GM18870 (cell line): ENCODE results near the gene FAT3.

ENCODE experiments used
- ATAC-seq: cut with Tn5 transposase; IDR thresholded peaks from one replicate; pipeline ENCODE4 v1.9.1; 2021; ENCODE audit warnings: moderate library complexity; ENCODE audit not compliant: unreplicated experiment

Gene FAT3

DNA sequence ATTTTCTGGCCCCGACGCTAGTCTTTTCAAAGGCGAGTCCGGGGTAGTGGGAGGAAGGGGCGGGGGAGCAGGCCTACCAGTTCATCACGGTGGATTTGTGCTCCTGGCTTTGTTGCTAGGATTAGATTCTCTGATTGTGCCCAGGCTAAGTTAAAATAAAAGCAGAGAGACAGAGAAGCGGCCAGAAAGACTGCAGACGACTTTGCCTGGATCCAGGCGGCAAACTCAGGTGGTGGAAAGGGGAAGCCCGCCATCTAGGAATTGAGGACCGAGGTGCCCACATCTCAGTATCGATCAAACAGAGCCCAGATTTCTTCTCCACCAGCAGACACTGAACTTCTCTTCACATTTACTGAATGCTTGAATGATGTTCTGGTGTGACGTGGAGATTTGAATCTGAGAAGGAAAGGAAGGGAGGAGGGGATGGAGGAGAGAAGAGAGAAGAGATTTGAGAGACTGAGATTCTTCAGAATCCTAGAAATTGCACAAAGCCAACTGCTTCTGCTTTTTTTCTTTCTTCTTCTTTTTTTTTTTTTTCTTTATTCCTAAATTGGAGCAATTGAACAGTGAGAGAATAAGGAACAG is 2.7 kb downstream of the FAT3 start:
- ATAC-seq: no peak

DNA sequence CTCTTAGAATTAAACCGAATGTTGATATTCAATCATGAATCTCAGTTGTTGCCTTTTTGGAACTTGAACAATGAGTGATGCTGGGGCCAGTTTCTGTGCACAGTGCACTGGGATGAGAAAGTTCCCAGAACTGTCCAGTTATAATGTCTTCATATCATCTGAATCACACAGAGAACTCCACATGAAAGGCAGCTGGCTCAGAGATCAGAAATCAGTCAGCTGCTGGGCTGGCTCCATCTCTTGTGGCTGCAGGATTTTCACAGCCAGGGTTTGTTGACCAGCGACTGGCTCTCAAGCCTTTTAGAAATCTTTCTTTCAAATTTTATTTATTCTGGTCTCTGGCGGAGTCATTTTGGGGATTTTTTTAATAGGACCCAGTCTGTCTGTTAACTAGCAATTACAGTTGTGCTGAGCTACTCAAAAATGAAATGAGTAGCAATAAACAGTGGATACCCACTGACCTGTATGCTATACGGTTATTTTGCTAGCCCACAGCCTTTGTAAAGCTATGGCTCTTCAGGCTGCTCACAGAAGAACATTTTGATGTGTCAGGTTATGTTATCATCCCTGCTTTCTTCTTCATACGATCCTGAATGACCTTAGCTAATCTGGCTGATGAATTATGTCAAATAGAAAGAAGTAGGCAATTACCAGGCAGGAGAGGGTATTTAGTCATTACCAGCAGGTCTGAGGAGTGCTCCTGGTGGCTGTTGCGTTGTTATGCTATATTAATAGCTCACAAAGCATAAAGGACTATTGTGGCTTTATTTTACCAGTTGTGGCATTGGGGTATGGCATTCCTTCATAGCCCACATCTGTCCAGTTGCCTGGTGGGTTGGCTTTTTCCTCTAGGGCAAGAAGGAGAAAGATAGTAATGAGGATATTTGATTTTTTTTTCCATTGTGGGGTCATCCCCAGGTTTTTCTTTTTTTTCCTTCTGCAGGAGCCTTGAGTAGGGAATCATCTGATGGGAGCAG is 3.6 kb downstream of the FAT3 start:
- no peak for ATAC-seq

DNA sequence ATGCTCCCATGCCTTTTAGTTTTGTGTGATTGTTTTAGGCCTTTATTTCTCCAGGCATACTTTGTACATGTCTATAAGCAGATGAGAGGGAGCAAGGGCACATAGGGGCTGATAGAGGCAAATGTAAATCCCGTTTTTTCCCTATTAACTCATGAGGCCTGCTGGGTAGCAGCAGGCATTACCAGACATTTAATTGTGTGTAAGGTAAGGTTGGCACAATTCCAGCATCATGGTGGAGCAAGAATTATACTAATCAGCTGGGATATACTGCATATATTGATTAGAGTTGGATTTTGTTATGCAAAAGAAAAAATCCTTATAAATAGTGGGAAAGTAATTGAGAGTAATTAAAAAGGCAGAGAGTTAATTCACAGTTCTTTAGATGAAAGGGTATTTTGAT is 12.2 kb downstream of the FAT3 start:
- ATAC-seq: no peak

DNA sequence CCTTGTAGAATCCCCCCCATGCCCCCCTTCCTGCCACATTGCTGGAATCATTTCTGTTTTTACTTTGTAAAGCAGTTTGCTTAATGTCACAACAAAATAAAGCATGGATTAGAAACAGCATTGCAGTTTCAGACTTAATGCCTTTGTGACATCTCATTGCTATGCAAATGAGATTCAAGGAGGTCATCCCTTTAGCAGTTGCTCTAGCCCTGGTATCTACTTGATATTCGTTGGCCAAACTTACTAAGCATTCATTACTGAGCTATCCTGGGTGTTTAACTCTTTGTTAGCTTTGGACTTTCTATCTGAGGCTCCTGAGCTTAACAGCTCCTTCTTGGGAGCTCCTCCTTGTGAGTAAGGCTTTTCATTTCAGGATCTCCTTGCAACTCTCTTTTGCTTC is 16.3 kb downstream of the FAT3 start:
- ATAC-seq: no peak

DNA sequence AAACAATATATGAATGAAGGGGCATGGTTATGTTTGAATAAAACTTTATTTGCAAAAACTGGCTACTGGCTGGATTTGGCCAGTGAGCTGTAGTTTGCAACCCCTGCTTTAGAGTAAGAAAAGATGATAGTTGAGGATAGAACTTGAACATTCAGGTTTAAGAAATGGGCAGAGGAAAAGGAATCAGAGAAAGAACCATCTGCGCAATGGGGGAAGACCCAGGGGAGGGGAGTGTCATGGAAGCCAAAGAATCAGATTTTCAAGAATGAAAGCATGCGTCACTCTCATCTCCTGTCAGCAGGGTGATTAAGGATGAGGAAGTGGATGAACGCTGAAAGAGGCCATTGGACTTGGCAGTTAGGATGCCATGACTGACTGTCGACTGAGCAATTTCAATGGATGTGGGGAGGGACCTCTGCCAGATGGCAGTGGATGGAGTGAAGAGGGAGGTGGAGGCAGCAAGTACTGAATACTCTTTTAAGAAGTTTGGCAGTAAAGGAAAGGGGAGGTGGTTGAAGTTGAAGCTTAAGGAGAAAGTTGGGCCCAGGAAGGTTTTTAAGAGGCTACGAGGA is 21.2 kb downstream of the FAT3 start:
- ATAC-seq: no peak

DNA sequence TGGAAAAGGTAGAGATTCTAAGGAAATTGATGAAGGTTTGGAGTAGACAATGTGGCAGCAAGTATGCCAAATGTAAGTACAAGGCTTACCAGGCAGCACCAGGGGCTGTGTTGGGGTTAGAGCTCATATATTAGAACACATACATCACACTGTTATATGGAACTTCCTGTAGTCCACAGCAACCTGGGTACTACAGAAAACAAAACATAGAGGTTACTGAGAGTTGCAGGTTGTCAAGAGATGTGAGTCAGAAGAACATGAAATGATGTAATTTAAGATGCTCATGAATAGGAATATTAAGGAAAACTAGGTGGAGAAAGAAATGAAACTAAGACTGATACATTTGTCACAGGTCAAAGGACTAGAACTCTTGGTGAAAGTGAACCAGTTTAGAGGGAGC is 22.0 kb downstream of the FAT3 start:
- no peak for ATAC-seq

DNA sequence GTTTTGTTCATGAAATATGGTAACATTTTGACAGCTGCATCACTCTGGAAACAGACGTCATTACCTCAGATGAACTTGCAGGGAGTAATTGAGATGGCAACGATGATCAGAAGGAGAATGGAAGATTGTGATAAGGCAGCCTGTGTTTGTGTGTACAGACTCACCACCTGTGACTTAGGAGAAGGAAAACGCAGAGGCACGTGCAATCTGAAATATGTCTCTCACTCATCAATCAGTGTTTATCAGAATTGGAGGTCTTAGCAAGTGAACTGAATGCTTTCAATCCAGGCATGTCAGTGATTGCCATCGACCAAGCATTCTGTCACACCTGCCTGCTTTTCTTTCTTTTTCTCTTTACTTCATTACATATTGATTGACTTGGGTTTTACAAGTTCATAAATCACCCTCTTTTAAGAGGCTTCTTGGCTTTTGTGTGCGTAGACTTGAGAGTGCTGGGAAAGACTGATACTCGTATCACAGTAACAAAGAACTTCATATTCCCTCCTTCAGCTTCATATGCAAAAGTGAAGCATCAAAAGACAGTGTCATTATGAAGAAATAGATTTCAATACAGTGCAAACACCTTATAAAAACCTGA is 24.6 kb downstream of the FAT3 start:
- ATAC-seq: no peak

DNA sequence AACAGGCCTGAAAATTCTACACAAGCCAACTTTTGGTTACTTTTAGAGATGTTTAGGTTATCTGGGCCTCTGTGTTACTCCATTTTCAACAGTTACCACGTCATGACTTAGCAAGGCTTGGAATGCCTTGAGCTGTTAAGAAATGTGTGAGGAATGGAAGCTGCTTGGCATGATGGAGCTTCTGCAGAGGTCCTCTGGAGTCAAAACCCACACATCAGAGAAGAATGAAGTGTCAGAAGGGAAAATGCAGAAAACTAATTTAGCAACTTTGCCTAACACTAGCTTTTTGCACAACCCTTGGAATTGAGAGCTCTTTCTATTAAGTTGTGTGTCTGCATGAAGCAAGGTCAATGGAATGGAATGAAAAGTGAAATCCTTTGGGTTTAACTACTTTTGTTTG is 27.4 kb downstream of the FAT3 start:
- no peak for ATAC-seq

DNA sequence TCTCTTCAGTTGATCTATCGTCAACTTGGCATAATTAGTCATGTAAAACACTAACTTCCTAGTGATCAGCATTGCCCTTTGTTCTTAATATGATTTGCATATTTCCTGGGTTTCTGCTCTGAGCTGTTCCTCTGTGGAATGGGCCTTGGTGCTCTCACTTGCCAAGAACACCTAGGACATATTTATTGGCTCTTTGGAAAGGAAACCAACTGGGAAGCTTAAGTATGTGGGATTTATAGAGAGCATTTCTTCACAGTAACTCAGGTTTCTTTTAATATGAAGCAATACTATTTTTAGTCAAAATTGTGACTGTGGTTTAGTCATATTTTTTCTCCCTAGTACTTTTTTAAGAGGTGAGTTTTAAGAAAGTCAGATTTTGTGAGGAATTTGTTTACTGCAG is 28.8 kb downstream of the FAT3 start:
- ATAC-seq: no peak

DNA sequence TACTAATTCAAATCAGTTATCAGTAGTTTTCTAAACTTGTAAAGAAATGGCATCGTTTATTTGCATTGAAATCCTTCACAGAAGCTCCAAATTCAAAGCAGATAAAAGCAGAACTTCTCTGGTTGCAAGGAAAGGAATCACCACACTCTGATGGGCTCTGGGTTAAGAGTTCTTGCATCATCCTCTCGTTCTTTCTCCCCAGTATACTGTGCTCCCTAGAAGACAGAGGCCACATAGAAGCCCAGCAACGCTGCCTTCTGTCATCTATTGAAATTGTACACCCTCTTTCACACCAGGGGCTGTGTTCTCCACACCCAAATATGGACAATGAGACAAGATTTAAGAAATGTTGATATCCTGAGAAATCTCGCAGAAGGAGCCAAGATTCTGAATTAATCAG is 29.3 kb downstream of the FAT3 start:
- no peak for ATAC-seq

DNA sequence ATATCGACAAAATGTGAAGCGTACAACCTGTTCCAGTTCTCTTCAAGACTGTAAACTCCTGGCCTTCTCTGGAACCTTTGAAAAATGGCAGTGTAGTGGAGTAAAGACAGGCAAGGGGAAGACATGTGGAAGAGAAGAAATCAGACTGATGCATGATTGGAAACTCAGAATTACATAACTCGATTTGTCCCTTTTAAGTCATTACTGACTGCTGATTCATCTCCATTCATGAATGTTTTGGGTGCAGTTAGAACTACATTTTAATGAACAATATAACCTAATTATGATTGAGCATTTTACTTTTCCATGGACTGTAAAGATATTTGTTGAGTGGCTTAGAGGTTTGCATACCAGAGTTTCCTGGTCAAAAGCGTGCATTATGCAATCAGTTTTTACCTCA is 32.9 kb downstream of the FAT3 start:
- ATAC-seq: no peak

DNA sequence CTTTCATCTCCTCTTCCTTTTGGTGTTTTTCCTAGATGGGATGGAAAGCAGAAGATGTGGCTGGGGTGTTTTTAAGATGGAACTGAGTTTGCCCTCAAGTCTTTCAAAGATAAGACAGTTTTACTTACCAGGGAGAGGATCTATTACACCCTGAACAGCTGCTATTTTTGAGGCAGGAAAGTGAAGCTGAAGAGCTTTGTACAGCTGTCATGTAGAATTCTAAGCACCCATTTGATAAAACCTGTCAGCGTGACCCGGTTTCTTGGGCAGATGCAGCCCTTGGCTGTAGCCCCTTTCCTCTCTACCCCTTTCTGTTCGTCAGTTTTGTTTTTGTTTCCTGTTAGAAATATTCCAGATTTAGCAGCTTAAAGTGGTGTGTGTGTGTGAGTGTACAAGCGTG is 35.2 kb downstream of the FAT3 start:
- no peak for ATAC-seq

DNA sequence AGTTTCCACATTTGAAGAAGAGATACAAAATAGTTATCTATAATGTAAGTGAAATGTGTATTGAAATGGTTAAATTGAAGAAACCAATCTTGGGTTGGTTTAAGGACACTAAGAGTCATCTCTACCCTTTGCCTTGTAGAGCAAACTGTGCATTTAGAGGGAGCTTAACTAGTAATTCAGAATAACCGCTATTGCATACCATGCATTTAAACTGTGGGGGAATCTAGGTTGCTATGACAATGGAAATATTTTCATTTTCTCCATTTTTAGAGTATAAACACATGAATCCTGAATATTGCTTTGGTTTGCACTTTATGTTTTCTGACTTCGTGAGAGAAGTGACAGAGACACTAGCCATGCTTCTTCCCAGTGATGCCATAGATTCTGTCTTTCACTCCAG is 39.7 kb downstream of the FAT3 start:
- no peak for ATAC-seq

DNA sequence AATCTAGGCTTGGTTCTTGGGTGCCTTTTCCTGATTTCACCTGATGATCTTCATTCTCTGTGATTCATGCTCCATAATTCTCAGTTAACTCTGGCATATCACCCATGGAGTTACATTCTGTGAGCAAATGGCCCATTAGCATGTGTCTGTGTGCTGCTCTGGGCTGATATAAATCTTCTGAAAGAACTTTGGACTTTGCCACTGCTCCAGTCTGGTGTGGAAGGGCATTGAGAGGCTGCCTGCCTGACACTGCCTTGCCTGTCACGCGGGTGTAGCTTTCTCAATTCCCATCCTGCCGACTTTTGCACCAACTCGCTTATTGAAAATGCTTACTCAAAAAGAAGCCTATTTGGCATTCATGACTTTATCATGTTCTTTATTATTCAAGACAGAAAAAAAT is 42.2 kb downstream of the FAT3 start:
- ATAC-seq: no peak

DNA sequence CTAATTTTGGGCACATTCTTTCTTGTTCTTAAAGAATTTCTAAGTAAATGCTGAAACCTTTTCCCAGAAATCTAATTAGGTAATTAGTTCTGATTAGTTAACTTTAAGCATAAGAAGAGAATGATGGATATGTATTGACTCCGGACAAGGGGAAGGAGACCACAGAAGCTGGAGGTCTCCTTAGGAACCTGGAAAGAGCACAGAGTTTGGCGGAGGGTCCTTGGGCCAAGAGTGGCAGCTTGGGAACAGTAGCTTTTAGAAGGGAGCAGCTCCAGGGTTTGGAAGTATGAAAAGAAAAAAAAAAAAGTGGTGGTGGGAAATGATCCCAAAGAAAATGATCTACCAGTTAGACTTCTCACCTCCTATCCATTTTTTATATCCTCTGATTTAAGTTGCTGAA is 42.7 kb downstream of the FAT3 start:
- ATAC-seq: no peak

DNA sequence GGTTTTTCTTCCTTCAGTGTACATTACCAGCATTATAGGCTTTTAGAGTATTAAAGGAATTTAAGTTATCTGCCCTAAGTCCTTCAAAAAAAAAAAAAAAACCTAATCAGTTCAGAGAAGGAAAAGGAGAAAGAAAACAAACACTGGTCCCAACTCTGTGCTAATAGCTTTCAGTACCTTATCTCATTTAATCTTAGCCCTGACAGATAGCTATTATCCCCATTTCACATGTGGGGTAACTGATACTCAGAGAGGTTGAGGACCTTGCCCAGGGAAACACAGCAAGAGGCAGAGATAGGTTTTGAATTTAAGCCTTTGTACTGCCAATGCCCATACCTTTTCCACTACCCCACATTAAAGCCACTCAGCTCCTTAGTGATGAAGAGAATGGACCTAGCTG is 43.4 kb downstream of the FAT3 start:
- ATAC-seq: no peak

DNA sequence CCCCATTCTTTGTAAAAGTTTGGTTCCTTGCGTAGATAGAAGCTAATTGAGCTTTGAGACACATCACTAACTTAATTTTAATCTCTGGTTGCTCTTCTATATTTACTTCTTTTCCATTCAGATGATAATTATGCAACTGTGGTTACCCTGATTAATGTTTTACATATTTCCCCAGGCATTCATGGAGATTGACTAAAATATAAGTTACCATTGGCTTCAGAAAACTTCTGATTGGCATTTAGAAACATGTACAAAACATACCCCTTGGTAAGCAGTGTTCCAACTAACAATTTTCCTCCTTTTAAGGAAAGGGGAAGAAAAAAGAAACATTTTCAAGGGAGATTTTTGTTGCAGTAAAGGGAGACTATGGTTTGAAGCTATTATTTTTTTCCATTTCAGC is 43.9 kb downstream of the FAT3 start:
- no peak for ATAC-seq

DNA sequence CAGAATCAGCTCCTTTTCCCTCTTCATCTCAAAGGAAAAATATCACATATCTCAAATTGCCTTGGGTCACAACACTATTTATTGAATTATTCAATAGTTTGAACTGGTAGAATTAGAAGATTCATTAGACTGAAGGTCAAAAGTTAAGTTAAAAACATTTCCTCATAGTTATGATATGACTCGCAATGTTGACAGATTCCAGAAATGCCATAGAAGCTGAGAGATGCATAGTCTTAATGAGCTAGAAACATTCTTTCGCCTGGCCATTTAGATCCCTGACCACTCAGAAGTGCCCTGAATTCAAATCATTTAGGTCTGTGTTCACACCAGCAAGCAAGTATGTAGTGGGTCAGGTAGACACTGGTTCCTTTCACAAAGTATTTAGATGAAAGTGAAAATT is 44.4 kb downstream of the FAT3 start:
- ATAC-seq: no peak

DNA sequence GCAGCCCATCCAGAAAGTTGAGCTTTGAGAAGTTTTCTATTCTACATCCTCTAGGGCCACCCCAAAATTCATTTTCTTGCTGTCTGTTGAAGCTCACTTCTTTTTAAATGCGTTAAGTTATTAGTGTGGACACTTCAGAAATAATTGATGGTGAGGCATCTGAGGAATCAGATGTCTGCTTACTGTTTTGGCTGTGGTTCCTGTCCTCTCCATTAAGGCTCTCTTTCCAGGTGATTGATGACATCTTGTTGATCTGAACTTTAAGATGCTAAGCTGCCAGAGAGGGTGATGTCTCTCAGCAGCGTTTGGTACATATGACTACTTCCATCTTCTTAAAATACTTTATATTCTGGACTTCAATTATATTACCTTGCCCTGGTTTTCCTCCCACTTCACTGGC is 45.2 kb downstream of the FAT3 start:
- no peak for ATAC-seq

DNA sequence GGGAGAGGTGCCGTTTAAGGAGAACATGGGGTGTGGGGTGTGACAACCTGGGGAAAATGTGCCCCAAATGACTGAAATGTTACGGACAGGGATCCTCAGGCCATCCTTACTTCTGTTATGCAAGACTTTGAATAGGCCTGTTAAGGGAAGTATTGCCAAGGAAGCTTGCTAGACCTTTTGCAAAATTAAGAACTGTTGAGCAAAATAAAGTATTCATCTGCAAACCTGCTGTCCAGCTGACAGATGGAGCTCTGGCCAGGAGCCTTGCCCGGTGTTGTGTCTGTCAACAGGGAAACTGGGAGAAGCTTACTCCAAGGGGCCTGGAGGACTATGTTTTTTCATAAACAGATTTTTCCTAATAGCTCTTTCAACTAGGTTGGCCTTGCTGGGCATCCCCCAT is 48.0 kb downstream of the FAT3 start:
- no peak for ATAC-seq
